Smooth muscle cell (in vitro differentiated cells): ENCODE results near the gene CHP1. TPM values are rescaled to one million over a fixed set of nuclear protein-coding genes. Genes with fewer than 3 reads are reported as not detected.

ENCODE experiments used
- DNase-seq: peaks from one replicate; lab custom pipeline; 2025; ENCODE audit not compliant: unreplicated experiment; lab: John Stamatoyannopoulos, UW
- H2AFZ ChIP-seq: fragments of 200-600 bp; sonication (generic); 2 replicates; pipeline ENCODE4 v1.6.0; 2016; ENCODE audit warnings: antibody characterized with exemption, low read depth, mild to moderate bottlenecking
- H3F3A ChIP-seq: fragments of 200-600 bp; sonication (generic); 2 replicates; pipeline ENCODE4 v1.6.0; 2017; ENCODE audit warnings: antibody characterized with exemption, low read depth
- H3K27ac ChIP-seq: fragments of 200-600 bp; sonication (generic); 2 replicates; pipeline ENCODE4 v1.5.1; 2016; ENCODE audit warnings: low read depth, mild to moderate bottlenecking
- H3K27me3 ChIP-seq: fragments of 200-600 bp; sonication (generic); 2 replicates; pipeline ENCODE4 v1.6.1; 2016; ENCODE audit warnings: low read depth, mild to moderate bottlenecking
- H3K36me3 ChIP-seq: fragments of 200-600 bp; sonication (generic); 2 replicates; pipeline ENCODE4 v1.5.1; 2016; ENCODE audit warnings: low read depth
- H3K4me1 ChIP-seq: fragments of 200-600 bp; sonication (generic); 2 replicates; pipeline ENCODE4 v1.5.1; 2016; ENCODE audit warnings: low read depth
- H3K4me2 ChIP-seq: fragments of 200-600 bp; sonication (generic); 2 replicates; pipeline ENCODE4 v1.6.0; 2016; ENCODE audit warnings: mild to moderate bottlenecking
- H3K4me3 ChIP-seq: fragments of 200-600 bp; sonication (generic); 2 replicates; pipeline ENCODE4 v1.5.1; 2016; ENCODE audit warnings: mild to moderate bottlenecking
- H3K79me2 ChIP-seq: fragments of 200-600 bp; sonication (generic); 2 replicates; pipeline ENCODE4 v1.6.0; 2016; ENCODE audit warnings: low read depth, mild to moderate bottlenecking
- H3K9ac ChIP-seq: fragments of 200-600 bp; sonication (generic); 2 replicates; pipeline ENCODE4 v1.6.0; 2016; ENCODE audit warnings: low read depth
- H3K9me3 ChIP-seq: fragments of 200-600 bp; sonication (generic); replicated peaks from 2 replicates; pipeline ENCODE4 v1.5.1; 2016; ENCODE audit warnings: low read depth
- H4K20me1 ChIP-seq: fragments of 200-600 bp; sonication (generic); 2 replicates; pipeline ENCODE4 v1.6.0; 2016; ENCODE audit warnings: low read depth
- WGBS: methylation state at CpG from one replicate; pipeline ENCODE4 v1.1.7; 2016; ENCODE audit warnings: low lambda C conversion rate; 5-methylcytosine and 5-hydroxymethylcytosine counted together
- polyA plus RNA-seq: library from polyadenylated mRNA; unstranded; fragments of >200 nt; fragmentation: Nextera tagmentation; extraction: Ambion mirVana; gene quantifications from 2 replicates; pipeline ENCODE4 v1.2.1, GENCODE V29; 2016
- total RNA-seq: library from RNA; depleted of rRNA; stranded (reverse); fragments of >200 nt; gene quantifications from 2 replicates; pipeline ENCODE4 v1.2.3, GENCODE V29; 2014
- TF ChIP-seq, protein P1 (sequence below): fragments of 200-600 bp; sonication (generic); IDR thresholded peaks from 2 replicates; pipeline ENCODE4 v1.5.1; 2017; ENCODE audit warnings: borderline replicate concordance, mild to moderate bottlenecking, antibody characterized with exemption; ENCODE audit not compliant: insufficient read depth, poor library complexity, severe bottlenecking

Gene CHP1
- total and polyA plus RNA-seq, 2 experiments from 2014 or later, result 22.1 to 142 TPM

DNA sequence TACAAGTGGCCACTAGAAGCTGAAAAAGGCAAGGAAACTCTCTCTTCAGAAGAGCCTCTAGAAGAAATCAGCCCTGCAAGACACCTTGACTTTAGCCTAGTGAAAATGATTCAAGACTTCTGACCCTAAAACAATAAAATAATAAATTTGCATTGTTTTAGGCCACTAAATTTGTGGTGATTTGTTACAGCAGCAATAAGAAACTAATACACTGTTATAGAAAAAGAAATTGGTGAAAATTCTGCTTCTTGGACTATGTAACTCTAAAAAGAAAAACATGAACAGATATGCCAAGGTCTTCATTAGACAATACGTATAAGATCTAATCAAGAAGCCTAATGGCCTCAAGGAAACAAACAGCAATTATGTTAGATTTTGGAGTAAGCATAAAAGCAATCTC is 36.6 kb upstream of the CHP1 start:
- no peak for DNase-seq
- H3K4me1 ChIP-seq, result no peaks in the 10 kb centered on the region
- H3K9ac ChIP-seq, result no peak overlapping the region
- no peak overlapping the region for H3K27ac ChIP-seq
- H3K79me2 ChIP-seq, result no peaks in the 10 kb centered on the region
- H3F3A ChIP-seq, result no peaks in the 10 kb centered on the region
- 98% methylated on average over 1 of the region's 1 CpG for WGBS
- no peak overlapping the region for H3K4me3 ChIP-seq
- no peaks in the 10 kb centered on the region for H3K36me3 ChIP-seq
- TF ChIP-seq, protein P1, sequence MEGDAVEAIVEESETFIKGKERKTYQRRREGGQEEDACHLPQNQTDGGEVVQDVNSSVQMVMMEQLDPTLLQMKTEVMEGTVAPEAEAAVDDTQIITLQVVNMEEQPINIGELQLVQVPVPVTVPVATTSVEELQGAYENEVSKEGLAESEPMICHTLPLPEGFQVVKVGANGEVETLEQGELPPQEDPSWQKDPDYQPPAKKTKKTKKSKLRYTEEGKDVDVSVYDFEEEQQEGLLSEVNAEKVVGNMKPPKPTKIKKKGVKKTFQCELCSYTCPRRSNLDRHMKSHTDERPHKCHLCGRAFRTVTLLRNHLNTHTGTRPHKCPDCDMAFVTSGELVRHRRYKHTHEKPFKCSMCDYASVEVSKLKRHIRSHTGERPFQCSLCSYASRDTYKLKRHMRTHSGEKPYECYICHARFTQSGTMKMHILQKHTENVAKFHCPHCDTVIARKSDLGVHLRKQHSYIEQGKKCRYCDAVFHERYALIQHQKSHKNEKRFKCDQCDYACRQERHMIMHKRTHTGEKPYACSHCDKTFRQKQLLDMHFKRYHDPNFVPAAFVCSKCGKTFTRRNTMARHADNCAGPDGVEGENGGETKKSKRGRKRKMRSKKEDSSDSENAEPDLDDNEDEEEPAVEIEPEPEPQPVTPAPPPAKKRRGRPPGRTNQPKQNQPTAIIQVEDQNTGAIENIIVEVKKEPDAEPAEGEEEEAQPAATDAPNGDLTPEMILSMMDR, result no peak
- no peaks in the 10 kb centered on the region for H4K20me1 ChIP-seq
- H3K27me3 ChIP-seq, result no peaks in the 10 kb centered on the region
- no peaks in the 10 kb centered on the region for H3K9me3 ChIP-seq
- no peak overlapping the region for H2AFZ ChIP-seq
- H3K4me2 ChIP-seq, result no peak overlapping the region

DNA sequence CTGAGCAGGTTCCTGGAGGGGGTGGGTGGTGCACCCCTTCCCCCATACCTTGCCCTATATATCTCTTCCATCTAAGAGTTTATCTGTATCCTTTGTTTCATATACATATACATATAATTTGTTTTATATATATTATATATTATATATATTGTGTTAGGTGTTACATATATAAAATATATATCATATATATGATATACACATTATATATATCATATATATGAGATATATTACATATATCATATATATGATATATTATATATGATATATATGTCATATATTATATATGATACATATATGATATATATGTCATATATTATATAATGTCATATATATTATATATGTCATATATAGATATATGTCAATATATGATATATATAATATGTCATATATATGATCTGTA is 31.6 kb upstream of the CHP1 start:
- no peaks in the 10 kb centered on the region for H3K9me3 ChIP-seq
- no peaks in the 10 kb centered on the region for H3F3A ChIP-seq
- H3K4me2 ChIP-seq, result no peak overlapping the region
- no peaks in the 10 kb centered on the region for H3K36me3 ChIP-seq
- no peak overlapping the region for H3K4me3 ChIP-seq
- no peak overlapping the region for H3K9ac ChIP-seq
- no peak overlapping the region for H2AFZ ChIP-seq
- H3K27me3 ChIP-seq, result no peaks in the 10 kb centered on the region
- TF ChIP-seq, protein P1, result no peak
- H4K20me1 ChIP-seq, result no peaks in the 10 kb centered on the region
- DNase-seq, result no peak
- no peaks in the 10 kb centered on the region for H3K4me1 ChIP-seq
- H3K27ac ChIP-seq, result no peak overlapping the region
- no peaks in the 10 kb centered on the region for H3K79me2 ChIP-seq

DNA sequence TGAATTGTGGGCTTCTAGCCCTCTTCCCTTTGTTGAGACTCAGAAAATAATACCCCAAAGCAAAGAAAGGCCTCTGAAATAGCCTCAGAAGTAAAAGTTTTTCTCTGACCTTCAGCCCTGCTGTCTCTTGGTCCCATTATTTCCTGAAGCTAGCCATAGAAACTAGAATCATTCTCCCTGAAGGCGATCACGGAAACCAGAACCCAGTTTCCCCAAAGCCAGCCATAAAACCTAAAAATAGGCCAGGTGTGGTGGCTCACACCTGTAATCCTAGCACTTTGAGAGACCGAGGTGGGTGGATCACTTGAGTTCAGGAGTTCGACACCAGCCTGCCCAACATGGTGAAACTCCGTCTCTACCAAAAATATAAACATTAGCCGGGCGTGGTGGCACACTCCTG is 27.7 kb upstream of the CHP1 start:
- no peak for DNase-seq
- Histone ChIP-seq H3K27me3 (no peaks in the 10 kb centered on the region), H3F3A (no peaks in the 10 kb centered on the region), H3K79me2 (no peaks in the 10 kb centered on the region), H3K4me2 (no peak overlapping the region), H3K9ac (no peak overlapping the region), H2AFZ (no peak overlapping the region), H3K27ac (no peak overlapping the region), H3K4me3 (no peak overlapping the region), H3K9me3 (no peaks in the 10 kb centered on the region), H3K4me1 (no peaks in the 10 kb centered on the region), H3K36me3 (no peaks in the 10 kb centered on the region), H4K20me1 (no peaks in the 10 kb centered on the region)
- TF ChIP-seq, protein P1, result no peak
- 87% methylated on average over 7 of the region's 7 CpGs for WGBS

DNA sequence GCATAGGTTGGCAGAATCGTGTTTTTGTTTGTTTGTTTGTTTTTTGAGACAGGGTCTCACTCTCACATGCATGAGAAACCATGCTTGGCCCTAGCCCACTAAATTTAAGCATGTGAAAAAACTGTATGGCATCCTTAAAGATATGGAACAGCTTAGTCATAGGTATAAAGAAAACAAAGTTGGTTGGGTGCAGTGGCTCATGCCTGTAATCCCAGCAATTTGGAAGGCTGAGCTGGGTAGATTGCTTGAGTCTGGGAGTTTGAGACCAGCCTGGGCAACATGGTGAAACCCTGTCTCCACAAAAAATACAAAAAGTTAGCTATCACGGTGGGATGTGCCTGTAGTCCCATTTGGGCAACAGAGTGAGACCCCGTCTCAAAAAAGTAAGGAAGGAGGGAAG is 25.8 kb upstream of the CHP1 start:
- DNase-seq, result no peak
- TF ChIP-seq, protein P1, result no peak
- Histone ChIP-seq H3K79me2 (no peaks in the 10 kb centered on the region), H3K27ac (no peak overlapping the region), H3K4me2 (no peak overlapping the region), H3K4me1 (no peaks in the 10 kb centered on the region), H3K9me3 (no peaks in the 10 kb centered on the region), H2AFZ (no peak overlapping the region), H3K9ac (no peak overlapping the region), H3F3A (no peaks in the 10 kb centered on the region), H3K36me3 (no peaks in the 10 kb centered on the region), H4K20me1 (no peaks in the 10 kb centered on the region), H3K4me3 (no peak overlapping the region), H3K27me3 (no peaks in the 10 kb centered on the region)
- 83% methylated on average over 2 of the region's 3 CpGs for WGBS
